GM21360 (cell line): ENCODE data around the gene IL15.
A peak's percentile ranks its signal among the peaks of the same experiment; 100 is the strongest.
"Not testable (repeated sequence)": the region's sequence is repeated elsewhere in the genome, so short reads cannot be mapped to it uniquely, and the experiment has no call there.

Experiments
- ATAC-seq: cut with Tn5 transposase; IDR thresholded peaks from one replicate; pipeline ENCODE4 v1.9.1; 2021; ENCODE audit warnings: mild to moderate bottlenecking, moderate library complexity; ENCODE audit not compliant: unreplicated experiment

IL15 gene

GRCh38 chr4:141697116-141697515 lies 60.7 kb downstream of the IL15 start:
- no peak for ATAC-seq

DNA sequence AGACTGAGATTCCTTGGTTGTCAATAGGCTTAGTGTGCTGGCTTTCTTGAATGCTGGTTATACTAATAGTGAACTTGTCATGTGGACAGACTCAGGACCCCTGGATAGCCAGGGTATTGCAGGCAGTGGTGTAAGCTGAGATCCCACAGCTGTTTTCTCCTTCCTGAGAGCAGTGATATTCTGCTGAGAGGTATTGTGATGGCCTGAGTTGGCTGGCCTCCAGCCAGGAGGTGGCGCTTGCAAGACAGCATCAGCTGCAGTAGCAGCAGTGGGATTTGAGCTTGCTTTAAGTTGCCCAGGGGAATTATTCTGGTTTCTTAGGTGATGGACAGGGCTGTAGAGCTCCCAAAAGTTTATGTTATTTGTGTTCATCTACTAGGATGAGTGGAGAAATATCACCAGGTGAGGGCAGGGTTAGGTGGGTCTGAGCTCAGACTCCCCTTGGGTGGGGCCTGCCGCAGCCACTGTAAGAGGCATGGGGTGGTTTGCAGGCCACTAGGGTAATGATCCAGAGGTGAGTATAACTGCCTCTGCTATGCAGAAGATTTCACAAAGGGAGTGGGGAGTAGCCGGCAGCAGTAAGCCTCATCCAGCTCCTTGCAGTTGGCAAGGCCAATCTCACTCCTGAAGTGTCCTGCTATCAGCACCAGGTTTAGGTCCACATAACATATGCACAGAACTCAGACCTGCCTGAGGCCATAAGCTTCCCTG lies 66.2 kb downstream of the IL15 start:
- ATAC-seq, result no peak

- no peak for ATAC-seq
Observed at GRCh38 chr4:141703497-141703896, 67.1 kb downstream of the IL15 start.

DNA sequence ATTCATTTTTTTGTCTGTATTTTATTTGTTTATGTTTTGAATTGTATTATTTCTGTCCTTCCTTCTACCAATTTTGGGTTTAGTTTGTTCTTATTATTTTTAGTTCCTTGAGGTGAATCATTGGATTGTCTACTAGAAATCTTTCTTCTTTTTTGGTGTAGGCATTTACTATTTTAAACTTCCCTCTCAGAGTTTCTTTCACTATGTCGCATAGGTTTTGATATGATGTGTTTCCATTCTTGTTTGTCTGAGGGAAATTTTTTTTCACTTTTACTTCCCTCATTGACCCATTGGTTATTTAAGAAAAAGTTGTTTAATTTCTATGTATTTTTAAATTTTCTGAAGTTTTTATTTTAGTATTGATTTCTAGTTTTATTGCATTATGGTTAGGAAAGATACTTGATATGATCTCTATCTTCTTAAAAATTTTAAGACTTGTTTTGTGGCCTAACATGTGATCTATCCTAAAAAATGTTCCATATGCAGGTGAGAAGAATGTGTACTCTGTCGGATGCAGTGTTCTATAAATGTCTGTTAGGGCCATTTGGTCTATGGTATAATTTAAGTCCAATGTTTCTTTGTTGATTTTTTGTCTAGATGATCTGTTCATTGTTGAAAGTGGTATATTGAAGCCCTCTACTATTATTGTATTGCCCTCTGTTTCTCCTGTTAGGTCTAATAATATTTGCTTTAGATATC lies 68.8 kb downstream of the IL15 start:
- peak; percentile 81 for ATAC-seq

DNA sequence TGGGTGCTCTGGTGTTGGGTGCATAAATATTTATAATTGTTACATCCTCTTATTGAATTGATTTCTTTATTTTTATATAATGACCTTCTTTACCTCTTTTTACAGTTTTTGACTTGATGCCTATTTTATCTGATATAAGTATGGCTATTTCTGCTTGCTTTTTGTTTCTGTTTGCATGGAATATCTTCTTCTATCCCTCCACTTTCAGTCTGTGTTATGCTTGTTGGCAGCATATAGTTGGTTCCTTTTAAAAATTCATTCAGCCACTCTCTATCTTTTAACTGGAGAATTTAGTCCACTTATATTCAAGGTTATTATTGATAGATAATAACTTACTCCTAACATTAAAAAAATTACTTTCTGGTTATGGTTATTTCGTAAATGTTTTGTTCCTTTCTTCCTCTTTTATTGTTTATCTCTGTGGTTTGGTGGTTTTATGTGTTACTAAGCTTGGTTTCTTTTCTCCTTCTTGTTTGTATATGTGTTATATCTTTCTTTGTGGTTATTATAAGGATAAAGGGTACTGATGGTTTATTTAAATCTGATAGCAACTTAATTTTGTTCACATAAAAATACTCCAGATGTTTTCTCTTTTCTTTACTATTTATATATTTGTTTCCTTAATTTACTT lies 69.5 kb downstream of the IL15 start:
- peak; percentile 56 for ATAC-seq

DNA sequence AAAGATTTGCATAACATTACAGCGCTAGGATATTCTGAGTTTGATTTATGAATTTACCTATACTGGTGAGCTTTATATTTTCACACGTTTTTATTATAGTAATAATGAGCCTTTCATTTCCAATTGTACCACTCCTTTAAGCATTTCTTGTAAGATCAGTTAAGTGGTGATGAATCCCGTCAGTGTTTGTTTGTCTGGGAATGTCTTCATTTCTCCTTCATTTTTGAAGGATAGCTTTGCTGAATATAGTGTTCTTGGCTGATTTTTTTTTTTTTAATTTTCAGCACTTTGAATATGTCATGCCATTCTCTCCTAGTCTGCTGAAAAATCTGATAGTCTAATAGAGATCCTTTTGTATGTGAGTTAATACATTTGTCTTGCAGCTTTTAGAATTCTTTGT lies 70.1 kb downstream of the IL15 start:
- ATAC-seq, result no peak

DNA sequence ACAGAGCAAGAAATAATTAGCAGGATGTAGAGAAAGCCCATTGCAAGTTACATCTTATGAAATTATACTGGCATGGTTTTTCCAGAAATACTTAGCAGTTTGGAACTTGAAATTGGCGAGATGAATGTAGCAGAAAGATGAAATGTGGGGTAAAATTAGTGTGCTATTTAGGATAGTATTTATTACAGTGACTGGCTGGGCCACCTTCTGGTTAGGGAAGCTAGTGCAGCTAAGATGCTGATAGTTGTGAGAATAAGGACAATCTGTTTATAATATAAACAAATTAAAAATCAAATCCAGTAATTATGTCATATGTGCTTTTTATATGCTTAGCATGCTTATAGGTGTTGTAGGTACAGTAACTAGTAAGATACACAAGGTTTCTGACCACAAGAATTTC lies 74.8 kb downstream of the IL15 start:
- ATAC-seq, result peak; percentile 63

- ATAC-seq, result no peak
Observed at GRCh38 chr4:141713185-141713584, 76.8 kb downstream of the IL15 start.

DNA sequence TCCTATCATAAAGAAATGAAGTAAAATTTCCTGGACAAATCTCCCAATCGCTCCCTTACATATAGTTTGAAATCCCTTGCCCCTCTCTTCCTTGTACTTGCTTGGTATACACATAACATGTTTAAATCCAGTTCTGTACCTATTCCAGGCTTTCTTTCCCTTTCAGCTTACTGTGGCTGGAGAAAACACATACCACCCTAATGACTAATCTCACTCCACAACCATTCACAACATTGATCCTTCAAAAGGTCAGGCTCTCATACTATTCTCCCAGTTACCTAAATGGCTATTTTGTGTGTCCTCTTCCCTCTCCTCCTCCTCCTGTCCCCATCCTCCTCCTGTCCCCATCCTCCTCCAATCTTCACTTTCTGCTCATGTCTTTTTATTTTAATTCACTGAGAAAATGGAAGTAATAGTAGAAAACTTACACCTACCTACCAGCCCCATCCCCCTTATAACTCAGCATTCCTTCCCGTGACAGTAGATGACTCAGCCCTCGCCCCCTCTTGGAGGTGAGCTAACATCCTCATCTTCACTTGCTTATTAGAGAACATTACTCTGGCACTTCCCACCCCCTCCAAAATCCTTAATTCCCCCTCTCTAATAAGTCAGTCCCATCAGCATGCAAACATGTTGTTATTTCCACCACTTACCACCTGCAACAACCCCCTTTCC lies 77.5 kb downstream of the IL15 start:
- no peak for ATAC-seq

DNA sequence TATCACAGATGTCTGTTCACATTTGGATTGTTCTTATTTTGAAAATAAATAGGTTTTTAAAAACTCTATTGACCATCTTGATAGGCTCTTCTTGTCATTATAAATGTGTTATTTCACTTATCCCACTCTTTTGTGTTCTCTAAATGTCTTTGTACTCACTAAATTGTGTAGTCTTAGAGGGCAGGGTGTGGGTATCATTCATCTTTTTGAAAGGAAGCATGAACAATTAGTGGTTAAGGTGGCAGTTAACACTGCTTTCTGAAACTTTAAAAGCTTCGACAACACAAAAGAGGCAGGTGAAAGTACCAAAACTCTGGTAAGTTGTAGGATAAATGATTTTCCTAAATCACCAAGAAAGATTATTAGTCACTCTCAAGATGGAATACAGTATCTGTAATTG lies 83.2 kb downstream of the IL15 start:
- ATAC-seq, result no peak

DNA sequence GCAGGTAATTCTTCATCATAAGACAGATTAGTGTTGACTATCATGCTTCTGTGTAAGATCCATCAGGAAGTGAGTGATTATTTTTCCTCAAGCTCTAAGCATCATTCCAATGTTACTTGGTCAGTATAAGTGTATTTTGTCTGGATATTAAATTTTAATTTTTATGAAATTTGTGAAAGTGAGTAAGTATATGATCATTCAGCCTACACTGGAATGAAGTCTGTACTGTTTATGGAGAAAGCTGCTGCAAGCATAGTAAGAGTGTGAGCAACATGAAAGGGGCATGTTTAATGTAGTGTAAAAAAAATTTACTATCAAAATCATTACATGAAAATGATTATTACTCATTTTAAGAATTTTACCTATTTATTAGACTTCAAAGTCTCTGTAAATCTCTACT lies 84.8 kb downstream of the IL15 start:
- ATAC-seq, result no peak

DNA sequence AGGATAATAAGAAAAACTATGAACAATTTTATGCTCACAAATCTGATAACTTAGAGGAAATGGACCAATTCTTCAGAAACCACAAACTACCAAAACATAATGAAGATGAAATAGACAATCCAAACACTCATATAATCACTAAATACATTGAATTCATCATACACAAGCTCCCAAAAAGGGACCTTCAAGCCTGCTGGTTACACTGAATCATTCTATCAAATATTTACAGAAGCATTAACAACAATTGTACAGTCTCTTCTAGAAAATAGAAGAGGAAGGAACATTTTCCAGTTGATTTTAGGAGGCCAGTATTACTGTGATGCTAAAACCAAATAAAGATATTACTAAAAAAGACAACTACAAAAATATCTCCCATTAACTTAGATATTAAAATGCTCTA lies 88.3 kb downstream of the IL15 start:
- ATAC-seq, result no peak

GRCh38 chr4:141727420-141727819 lies 91.0 kb downstream of the IL15 start:
- ATAC-seq, result no peak

DNA sequence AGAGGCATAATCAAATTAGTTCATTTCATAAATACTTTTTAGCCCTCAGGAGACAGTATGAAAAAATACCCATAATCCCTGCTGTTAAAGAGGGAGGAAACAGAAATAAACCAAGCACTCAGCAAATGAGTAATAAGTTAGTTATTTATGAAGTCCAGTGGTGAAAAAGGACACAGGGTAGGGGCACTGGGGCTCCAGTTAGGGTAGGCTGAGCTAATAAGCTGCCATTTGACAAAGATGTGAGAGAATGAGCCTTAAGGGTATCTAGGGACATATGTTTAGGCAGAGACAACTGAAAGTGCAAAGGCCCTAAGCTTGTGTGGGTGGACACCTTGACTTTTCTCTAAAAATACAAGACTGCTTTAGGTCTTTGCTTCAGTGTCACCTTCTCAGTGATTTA lies 94.4 kb downstream of the IL15 start:
- ATAC-seq, result no peak

DNA sequence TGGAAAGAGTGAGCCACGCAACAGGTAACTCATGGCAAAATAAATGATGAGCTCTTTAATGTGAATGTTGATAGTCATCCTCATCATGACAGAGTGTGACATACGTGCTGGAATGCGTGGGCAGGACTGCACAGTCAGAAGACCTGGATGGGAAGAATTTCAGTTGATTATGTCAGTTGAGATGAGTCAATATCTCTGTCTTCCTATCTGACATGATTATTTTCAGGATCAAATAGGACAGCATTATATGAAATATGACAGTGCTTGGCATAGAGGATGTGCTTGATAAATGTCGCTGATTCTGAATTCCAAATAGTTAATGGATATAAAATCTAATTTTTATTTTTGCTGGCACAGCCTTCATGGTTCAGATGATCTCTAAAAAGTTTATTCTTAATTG lies 95.1 kb downstream of the IL15 start:
- ATAC-seq, result no peak

DNA sequence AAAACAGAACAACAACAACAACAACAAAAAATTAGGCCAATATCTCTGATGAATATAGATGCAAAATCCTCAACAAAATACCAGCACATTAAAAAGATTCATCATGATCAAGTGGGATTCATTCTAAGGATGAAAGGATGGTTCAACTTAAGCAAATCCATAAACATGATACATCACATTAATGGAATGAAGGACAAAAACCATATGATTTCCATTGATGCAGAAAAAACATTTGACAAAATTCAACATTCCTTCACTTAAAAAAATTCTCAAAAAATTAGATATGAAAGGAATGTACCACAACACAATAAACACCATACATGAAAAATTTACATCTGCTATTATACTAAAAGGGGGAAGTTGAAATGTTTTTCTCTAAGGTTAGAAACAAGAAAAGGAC lies 103.3 kb downstream of the IL15 start:
- no peak for ATAC-seq

GRCh38 chr4:141746026-141746425 lies 109.6 kb downstream of the IL15 start:
- ATAC-seq, result no peak

DNA sequence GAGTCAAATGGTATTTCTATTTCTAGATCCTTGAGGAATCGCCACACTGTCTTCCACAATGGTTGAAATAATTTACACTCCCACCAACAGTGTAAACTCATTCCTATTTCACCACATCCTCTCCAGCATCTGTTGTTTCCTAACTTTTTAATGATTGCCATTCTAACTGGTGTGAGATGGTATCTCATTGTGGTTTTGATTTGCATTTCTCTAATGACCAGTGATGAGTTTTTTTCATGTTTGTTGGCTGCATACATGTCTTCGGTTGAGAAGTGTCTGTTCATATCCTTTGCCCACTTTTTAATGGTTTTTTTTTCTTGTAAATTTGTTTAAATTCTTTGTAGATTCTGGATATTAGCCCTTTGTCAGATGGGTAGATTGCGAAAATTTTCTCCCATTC lies 115.4 kb downstream of the IL15 start:
- not testable (repeated sequence) for ATAC-seq

DNA sequence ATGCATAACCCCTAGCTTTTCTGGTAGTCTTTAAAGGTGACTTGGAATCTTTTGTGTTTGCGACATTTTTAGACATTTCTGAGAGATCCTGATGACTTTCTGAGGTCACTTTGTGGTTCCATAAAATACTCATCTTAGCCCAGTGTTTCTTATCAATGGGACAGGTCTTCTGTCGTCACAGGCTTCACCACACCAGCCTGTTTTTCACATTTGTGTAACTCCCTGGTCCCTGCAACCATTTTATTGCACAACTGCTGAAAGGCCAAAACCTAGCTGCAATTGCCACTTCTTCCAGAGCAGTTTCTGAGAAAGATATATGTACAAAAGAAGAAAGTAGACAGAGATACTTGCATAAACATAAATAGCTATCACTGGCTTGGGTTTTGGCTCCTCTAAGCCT lies 120.9 kb downstream of the IL15 start:
- ATAC-seq, result no peak

DNA sequence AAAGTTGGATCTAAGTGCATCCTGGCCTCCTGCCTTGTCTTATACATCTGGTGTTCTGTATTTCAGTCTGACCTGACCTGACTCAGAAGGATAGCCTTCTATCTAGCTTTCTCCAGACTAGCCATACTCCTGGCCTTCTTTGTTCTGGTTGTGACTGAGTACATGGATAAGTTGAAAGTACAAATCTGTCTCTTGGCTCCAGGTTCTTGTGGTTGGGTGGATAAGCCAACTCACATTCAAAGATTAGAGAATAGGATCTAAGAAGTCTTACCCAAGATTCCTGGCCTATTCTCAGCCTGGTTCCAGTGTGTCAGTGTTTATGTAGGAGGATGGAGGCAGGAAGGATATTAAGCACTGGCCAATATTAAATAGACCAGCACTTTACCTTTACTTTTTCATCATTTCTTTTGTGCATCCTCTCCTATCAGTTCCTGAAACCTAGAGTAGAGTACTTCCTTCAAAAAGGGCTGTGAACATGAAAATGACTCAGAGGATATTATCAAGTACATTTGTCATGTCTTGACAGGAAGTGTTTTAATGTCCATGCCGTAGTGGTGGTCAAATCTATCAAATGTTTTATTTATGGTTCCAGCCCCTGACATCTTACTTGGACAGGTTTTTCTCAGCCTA lies 123.5 kb downstream of the IL15 start:
- no peak for ATAC-seq

- ATAC-seq, result no peak
Observed at GRCh38 chr4:141761926-141762325, 125.5 kb downstream of the IL15 start.
